ENCODE measurements around the gene HIRIP3.
"Not testable (repeated sequence)": the region's sequence is repeated elsewhere in the genome, so short reads cannot be mapped to it uniquely, and the experiment has no call there.

The HIRIP3 gene

DNA sequence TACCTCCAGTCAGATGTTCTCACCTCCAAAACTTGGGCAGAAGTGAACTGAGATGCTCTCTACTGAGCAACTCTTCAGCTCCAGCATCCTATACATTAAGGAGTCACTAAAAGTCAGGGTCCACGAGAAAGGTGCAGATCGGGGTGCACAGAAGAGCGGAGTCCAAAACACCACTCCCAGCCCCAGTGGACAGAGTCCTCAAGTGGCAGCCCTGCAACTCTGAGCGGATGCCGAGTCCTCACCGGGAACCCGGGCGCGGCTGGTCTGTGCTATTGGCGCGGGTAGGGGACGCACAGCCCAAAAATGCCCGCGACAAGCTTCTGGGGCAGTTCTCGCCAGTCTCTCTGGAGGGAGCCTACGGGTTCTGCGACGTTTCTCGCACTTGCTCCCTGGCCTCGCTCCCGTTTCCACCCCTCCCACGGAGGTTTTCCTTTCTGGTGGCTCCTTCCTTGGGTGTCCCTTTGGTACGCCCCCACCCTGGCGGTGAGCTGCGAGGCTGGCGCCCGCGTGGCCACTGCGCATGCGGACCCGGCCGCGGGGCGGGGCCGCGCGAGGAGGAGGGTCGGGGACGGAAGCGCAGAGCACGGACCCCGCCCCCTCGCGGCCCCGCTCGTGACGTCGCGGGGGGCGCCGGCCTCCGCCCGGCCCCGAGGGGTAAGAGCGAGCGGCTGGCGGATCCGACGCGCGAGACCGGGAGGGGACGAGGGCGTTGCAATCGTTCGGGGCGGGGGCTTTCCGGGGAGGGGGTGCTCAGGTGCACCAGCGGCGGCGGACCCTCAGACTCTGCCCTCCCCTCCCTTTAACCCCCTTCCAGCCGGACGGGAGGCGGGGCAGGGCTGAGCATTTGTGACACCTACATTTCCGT, 33.7 kb downstream of the HIRIP3 start, which contains the start of gene TMEM219:
Gene TMEM219, plus strand, starts transcription at position 601 of the 865 bp plus-strand sequence. CDS start 1,065 bp downstream, outside the sequence.
- peak; percentile 82 to 87 for DNase-seq (ENCODE audit: low read depth in 2 of 2, low spot score in 1 of 2)

DNA sequence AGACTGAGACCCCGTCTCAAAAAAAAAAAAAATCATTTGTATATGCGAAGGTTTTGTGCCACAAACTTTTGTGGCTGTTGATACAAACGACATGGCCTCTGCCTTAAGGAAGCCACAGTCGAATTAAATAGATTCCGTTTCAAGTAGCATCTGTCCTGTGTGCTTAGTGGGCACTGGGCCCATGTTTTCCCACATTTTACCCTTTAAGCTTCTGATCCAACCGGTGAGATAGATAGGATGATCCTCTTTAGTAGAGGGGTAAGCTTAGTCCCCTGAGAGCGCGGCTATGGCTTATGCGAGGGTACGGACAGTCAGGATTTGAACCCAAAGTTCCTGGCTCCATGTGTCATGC, 34.3 kb downstream of the HIRIP3 start:
- DNase-seq (ENCODE audit: low read depth in 2 of 2, low spot score in 1 of 2) = no peak

DNA sequence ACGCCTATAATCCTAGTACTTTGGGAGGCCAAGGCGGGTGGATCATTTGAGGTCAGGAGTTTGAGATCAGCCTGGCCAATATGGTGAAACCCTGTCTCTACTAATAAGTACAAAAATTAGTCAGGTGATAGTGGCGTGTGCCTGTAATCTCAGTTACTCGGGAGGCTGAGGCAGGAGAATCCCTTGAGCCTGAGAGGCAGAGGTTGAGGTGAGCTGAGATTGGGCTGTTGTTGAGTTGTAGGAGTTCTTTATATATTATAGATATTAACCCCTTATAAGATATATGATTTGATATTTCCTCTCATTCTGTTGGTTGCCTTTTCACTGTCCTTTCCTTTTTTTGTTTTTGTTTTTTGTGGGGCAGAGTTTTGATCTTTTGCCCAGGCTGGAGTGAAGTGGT, 35.6 kb downstream of the HIRIP3 start:
- not testable (repeated sequence) for DNase-seq (ENCODE audit: low read depth in 2 of 2, low spot score in 1 of 2)

DNA sequence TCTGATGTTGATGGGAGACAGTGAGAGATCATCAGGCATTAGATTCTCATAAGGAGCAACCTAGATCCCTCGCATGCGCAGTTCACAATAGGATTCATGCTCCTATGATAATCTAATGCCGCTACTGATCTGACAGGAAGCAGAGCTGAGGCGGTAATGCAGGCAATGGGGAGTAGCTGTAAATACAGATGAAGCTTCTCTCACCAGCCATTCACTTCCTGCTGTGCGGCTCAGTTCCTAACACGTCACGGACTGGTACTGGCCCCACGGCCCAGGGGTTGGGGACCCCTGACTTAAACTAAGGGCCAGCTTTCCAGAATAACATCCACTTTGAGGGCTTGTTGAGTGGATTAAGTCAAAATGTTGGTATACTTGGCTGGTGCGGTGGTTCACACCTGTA, 36.1 kb downstream of the HIRIP3 start:
- no peak for DNase-seq (ENCODE audit: low read depth in 2 of 2, low spot score in 1 of 2)

DNA sequence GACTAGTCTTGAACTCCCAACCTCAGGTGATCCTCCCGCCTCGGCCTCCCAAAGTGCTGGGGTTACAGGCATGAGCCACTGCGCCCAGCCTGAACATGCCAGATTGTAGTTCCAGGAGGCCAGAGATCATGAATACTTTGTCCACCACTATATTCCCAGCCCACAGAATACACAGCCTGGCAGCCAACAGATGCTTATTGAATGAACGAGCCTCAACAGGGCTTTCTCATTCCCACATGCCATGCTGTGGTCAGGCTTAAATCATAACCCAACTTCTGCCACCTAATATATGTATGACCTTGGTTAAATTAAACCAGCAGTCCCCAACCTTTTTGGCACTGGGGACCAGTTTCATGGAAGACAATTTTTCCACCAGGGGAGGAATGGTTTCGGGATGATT, 36.7 kb downstream of the HIRIP3 start:
- no peak for DNase-seq (ENCODE audit: low read depth in 2 of 2, low spot score in 1 of 2)

DNA sequence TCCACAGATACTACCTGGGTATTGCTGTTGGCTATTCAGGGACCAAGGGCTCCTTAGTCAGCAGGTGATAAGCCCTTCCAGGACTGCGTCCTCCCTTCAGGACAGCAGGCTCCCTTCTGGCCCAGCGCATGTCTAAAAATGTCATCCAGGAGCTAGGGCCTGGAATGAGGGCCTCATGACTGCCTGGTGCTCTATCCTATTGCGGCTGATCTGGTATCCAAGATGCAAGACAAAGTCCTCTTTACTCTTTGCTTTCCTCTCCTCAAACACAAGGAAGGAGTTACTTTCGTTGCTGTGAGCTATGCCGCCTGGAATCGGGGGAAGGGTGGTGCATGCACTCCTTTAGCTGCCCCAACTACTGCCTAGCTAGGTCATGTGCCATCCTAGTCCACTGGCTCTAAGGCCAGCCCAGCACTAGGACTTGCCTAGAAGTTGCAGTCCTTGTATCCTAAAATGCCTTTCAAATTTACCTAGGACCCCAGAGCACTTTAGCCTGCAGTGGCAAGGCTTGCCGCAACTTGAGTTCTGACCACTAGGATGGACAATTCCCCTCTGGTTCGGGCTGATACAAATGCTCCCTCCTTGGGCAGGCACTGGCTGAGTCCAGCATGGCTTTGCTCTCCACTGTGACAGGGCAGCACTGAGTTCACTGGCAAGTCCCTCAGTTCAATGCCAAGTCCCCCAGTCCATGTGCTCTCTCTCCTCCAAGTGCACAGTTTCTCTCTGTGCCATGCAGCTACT, 43.6 kb downstream of the HIRIP3 start:
- DNase-seq (ENCODE audit: low read depth in 2 of 2, low spot score in 1 of 2) = no peak

DNA sequence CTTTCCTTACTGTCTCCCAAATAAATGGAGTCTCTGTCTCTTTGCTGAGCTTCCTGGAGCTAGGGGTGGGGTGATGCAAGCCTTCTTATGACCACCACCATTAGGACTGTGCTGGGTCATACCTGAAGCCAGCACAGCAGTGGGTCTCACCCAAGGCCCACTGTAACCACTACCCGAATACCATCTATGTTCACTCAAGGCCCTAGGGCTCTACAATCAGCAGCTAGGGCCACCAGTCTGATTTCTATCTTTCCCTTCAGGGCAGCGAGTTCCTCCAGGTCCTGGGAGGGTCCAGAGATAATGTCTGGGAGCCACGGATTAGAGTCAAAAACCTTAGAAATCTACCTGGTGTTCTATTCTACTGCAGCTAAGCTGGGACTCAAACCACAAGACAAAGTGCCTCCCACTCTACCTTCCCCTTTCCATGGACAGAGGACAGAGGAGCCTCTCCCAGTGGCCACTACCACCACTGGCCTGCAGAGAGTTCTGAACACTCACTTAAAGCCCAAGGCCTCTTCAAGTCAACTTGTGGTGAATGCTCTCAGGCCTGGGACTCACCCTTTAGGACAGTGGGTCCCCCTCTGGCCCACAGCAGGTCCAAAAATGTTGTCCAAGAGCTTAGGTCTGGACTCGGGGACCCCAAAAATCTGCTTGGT, 44.5 kb downstream of the HIRIP3 start:
- DNase-seq (ENCODE audit: low read depth in 2 of 2, low spot score in 1 of 2) = no peak

DNA sequence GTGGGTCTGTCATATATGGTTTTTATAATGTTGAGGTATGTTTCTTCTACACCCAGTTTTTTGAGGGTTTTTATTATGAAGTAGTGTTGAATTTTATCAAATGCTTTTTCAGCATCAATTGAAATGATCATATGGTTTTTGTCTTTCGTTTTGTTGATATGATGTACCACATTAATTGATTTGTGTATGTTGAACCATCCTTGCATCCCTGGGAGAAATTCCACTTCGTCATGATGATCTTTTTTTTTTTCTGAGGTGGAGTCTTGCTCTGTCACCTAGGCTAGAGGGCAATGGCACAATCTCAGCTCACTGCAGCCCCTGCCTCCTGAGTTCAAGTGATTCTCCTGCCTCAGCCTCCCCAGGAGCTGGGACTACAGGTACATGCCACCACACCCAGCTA, 47.5 kb downstream of the HIRIP3 start:
- no peak for DNase-seq (ENCODE audit: low read depth in 2 of 2, low spot score in 1 of 2)

DNA sequence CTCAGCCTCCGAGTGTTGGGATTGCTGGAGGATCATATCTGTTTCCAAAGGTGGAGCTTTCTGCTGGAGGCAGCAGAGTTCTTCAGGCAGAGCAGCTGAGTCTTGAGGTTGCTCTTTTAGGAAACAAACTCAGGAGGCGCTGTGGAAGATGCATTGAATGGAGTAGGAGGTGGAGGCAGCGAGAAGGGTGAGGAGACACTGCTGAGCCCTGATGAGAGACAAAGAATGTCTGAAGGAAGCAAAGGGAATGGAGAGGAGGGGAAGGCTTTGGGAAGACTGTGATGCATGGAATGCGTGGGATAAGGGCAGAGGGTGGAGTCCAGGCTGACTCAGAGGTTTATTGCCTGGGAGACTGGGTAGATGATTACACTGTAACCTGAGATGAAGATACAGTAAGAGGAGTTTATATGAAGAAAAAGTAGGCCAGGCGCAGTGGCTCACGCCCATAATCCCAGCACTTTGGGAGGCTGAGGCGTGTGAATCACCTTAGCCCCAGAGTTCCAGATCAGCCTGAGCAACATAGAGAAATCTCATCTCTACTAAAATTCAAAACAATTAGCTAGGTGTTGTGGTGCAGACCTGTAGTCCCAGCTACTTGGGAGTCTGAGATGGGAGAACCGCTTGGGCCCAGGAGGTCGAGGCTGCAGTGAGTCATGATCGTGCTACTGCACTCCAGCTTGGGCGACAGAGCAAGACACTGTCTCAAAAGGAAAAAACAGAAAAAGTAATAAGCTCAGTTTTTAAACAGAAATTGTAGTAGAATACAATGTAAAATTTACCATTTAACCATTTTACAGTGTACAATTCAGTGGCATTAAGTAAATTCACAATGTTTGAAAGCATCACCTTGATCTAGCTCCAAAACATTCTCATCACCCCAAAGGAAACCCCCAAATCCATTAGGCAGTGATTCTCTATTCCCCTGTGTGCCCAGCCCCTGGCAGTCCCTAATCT, 51.3 kb downstream of the HIRIP3 start:
- no peak for DNase-seq (ENCODE audit: low read depth in 2 of 2, low spot score in 1 of 2)

Measured in stimulated activated CD8-positive, alpha-beta memory T cell treated with anti-CD3 and anti-CD28 coated beads, Interleukin-4, amount 100 ng/mL, for 1 hour (primary cell).